Measurements from ENCODE around the gene UBE2D2. TPM values are rescaled to one million over a fixed set of nuclear protein-coding genes. Genes with fewer than 3 reads are reported as not detected.

UBE2D2 gene
- total RNA-seq, 1 experiment from 2014 or later, result 88.2 TPM

DNA sequence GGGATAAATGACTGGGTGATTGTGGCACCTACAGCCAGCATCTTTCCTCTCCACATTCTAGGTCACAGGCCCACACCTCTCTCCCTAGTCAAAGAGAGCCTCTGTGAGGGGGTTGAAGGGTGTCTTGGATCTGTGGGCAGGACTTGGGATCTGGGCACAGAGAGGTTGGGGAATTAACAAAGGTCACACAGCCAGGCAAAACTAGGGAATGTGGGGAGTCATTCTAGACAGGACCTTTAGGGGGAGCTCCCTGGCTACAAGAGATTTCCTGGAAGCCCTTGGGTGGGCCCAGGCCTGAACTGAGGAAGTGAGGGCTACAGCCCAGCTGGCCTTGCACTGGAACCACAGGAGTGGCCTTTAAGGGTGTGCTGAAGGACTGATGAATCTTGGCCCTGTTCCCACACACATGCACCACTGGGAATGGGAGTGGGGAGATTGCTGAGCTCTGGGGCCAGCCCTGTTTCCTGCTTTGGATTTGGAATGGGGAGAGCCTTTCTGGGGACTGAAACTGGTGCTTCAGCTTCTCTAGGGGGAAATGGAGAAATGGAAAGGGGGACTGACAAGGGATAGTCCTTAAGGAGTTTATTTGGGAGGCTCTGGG is 74.6 kb downstream of the UBE2D2 start:
- DNase-seq (ENCODE audit: low read depth), result peak; percentile 98

DNA sequence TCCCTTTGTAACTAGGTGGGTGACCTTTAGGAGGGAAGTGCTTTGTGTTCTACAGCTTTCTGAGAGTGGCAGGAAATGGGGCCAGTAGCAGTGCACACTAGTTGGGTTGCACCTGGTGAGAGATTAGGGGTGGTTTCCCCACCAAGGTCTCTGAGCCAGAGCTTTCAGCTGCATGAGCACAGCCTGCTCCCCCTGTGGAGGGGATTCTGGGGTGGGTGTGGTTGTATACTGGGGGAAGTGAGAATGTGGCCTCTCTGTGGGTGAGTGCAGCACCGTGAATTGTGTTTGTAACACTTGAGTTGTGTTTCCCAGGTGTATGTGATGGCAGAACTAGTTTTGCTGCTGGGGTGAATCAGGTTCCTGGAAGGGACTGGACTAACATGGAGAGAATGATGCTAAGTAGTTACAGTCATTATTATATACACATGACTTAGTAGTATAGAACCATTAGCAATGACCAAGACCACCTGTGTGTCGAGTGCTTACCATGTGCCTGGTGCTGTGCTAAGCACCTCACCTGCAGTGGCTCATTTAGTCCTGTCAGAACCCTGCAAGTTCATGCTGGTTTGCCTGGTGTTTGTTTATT is 75.2 kb downstream of the UBE2D2 start:
- DNase-seq (ENCODE audit: low read depth), result no peak

DNA sequence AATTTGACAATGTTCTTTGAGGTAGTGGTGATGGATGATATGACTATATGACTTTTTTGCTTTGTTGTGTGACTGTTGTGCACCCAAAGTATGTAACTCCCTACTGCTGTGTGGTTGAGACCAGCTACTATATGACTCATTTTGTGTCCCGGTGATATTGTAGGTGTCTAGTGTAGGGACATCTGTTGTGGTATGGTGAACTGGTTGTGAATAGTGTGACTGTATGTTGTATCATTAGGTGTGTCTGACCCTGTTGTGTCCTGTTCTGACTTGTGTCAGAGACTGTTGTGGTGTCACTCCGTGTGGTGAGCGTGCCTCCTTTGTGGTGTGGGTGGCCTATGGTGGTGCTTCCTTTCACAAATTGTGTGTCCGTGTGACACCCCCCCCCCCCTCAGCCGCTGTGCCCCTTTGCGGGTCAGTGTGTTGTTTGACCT is 75.9 kb downstream of the UBE2D2 start:
- peak; percentile 83 for DNase-seq (ENCODE audit: low read depth)

DNA sequence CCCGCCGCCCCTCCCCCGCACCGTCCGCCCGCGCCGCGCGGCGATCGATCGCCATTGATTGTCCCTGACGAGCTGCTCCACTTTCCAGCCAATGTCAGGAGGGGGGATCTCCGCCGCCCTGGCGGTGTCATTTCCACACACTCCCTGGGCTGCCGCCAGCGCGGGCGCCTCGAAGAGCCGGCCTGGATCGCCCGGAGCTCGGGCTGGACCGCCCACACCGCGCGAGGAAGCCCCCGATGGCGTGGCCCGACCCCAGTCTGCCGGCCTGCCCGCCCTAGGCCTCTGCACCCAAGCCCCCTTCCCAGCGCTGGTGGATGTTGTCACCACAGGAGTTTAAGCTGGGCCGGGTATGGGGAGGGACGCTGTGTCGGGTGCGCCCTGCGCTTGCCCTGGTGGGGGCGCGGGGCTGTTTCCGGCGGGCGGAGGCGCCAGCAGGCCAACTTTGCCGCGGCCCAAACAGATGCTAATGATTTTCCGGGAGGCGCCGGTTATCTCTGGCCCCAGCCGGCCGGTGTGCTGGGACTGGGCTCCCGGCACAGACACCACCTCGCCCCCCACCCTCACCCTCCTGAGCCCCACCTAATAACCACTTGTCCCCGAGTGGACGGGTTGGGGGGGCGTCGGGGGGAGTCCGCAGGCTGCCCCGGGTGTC is 76.4 kb downstream of the UBE2D2 start:
- peak; percentile 74 for DNase-seq (ENCODE audit: low read depth)

DNA sequence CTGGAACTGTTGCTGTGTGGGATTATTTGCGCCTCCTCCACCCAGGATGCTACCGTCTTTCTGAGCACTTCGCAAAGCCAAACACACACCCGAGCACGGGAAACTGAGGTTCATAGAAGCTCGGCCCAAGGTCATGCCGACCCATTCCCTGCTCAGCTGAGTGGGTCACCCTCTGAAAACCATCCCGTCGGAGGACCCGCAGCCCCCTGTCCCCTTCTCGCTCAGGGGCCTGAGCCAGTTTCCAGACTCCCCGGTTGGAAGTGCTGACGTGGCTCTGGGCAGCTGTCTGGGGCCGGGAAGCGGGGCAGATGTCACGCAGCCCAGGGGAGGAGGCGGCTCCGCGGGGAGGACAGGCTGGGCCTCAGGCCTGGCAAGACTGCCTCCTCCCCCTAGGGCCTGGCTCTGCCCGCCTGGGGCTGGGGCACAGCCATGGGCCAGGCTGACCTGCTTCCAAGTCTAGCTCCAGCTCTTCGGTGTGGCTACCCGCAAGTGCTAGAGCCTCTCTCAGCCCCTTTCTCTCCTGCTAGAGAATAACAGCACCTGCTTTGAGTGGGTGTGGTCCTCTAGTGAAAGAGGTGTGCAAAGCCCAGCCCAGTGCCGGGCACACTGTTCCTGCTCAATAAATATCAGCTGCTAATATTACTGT is 77.1 kb downstream of the UBE2D2 start:
- DNase-seq (ENCODE audit: low read depth), result peak; percentile 94

DNA sequence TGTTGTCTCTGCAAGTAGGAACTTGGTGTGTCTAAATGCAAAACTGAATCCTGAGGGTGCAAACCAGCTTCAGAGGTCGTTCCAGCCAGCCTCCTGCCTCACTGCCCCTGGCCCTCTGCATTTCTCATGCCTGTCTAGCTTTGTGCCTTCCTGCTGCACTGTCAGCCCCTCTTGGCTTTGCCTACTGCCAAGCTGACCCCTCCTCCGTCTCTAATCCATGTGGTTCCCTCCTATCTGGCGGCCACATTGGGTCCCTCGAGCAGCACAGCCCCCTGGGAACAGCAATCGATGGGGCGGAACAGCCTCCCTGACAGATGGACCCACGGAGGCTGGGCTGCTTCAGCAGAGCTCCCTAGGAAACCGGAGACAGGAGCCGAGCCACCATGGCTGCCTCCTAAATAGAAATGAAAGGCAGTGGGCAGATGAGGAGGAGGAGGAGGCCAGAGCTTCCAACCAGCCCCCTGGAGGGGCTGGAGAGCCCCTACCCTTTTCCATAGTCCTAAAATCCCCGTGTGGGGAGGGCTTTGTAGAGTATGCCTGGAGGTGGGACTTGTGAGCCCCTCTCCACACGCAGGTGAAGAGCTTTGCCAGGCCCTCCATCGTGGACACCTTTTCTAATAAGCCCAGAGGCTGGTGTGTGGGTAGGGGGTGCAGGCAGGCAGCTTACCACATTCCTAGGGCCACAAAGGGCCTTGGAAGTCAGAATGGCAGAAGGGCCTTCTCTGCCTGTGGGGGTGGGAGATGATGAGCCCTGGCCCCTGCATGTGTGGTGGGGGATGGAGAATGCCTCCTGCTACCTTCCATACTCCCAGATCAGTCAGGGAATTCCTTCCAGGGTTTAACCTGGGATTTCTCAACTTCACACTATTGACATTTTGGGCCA is 77.8 kb downstream of the UBE2D2 start:
- no peak for DNase-seq (ENCODE audit: low read depth)

DNA sequence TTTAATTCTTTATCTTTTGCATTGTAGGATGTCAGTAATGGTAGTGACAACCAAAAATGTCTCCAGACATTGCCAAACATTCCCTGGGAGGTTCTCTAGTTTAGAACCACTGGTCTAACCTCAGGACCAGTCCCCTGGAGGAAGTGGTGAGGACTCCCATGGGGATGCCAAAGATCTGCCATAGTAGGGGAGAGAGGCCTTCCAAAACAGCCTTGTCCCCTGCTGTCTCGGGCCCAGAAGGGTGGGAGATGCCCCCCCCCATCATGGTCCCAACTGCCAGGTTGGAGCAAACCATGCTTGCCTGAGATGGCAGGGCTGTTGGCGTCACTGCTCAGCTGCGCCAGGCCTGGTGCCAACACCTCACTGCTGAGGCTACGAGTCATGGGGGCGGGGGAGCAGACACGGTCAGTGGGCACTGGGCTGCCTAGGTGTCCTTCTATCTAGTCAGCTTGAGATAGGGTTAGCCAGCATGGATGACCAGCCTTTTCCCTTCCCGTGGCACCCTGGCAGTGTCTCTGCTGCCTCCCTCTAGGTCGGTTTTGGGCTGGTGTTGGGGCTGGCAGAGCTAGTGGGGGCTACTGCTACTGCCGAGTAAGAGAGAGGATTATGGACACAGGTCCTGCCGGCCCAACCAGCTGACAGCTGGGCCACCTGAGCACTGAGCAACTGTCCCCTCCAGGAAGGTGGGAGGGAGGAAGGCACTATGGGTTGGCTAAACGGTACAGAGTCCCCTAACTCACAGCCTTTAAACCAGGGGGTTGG is 78.7 kb downstream of the UBE2D2 start:
- DNase-seq (ENCODE audit: low read depth), result peak; percentile 64

DNA sequence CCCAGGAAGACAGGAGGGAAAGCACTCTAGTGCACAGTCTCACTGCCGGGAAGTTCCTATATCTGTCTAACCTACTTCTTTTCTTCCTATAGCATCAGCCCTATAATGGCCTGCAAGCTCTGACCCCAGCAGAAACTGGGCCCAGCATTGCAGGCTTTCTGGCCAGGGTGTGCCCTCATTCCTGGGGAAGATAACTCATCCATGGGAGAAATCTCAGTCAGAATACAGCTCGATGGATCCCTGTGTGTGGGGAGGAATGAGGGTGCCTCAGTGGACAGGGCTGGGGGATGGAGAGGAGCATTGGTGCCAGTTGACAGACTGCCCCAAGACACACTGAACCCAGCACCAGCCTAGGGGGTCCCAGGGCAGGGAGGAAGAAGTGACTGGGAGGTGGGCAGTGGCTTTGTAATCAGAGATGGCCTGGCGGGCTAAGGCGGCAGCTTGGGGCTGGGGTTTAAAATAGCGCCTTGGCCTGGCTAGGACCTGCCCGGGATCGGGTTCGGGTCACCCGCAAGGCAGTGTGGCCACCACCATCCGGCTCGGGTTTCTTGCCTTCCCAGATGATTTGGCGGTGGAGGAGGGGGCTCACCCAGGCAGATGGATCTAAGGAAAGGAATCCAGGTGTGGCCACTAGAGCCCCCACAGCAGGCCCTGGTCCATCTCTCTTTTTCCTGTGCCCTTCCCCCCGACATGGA is 79.4 kb downstream of the UBE2D2 start:
- DNase-seq (ENCODE audit: low read depth), result no peak

DNA sequence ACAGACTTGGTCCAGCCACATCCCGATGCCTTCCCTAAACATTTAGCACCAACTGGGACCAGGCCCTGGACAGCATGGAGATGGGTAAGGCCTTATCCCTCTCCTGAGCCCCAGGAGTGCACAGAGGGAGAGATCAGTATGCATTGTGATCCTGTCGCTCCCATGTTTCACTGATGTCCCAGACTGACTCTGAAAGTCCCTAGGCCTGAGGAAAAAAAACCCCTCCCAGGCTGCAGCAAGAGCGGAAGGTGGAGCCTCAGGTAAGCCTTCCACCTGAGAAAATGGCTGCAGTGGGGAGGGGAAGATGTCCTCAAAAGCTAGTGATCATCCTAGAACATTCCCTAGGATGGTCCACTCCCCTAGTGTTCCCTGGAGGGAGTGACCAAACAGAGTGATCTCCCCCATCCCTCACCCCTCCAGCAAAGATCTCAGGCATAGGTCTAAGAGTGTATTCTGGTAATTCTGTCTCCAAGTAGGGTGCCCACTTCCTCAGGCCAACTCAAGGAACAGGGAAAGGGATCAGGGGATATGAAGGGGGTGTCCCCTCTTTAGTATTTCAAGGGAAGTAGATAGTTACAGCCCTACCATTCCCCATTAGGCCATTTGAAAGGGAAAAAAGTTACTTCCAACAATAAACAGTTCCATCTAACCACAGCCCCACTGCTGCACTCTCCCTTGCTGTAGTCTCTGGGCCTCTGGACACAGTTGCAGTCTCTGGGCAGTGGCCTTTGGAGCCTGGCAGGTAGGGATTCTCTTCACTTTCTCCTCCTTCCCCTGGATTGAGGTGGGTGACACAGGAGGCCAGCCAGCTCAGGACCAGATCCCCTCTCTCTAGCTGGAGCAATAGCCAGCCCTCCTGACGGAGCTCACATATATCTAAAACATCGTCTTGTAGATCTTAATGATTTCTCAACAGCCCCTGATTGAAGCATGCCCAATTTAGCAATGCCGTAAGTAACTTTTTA is 80.3 kb downstream of the UBE2D2 start:
- DNase-seq (ENCODE audit: low read depth), result no peak

DNA sequence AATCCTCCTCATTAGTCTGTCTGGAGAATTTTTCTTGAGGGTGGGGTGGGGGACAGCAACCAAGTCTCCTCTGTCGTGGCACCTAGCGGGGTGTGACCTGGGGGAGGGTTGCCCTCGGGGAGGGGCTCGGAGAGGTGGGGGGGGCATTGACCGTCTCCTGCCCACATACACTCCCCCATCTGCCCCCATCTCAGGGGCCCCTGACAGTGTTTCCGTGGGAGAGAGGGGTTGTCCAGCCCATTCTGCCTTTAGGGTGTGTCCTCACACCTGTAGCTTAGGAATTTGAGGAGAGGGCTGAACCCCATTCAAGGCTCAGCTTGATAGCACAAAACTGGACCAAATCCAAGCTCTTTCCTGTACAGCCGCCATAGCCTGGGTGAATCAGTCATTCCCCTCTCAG is 81.1 kb downstream of the UBE2D2 start:
- no peak for DNase-seq (ENCODE audit: low read depth)

DNA sequence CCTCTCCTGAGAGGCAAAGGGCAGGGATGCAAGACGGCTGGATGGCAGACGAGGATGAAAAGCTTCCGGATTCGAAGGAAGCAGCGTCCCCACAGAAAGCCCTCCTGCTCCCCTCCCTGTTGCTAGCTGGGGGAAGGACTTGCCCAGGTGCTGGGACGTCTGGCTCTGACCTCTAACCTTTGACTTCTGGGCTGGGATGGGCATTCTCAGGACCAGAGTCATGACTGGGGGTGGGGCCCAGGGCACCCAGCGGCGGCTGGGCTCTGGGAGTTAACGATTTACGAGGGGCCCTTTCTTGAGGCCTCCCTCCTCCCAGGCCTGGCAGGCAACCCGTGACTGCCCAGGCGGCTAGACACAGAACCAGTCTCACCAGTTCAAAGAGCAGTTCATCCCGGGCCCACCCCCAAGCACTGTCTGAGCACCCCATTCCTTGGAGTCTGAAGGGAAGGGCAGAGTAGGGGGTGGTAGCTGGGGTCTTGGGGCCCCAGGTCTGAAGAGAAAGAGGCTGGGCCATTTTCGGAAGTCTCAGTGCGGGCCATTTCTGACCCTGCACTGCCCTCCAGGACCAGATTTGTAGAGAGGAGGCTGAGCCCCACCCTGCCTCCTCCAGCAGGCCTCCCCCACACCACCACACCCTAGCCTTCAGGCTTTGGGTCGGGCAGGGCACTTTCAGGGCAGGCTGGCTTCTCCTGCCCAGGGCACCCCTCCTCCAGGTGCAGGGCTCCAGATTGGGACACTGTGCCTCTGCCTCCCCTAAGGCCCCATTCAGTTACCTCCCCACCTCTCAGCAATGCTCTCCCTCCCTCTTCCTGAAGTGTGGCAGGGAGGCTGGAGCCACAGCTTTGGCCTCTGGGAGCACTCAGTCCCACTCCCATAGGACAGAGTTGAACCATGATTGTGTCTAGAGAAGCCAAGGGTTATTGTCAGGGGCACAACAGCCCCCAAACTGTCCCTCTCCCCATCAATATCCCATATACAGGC is 82.0 kb downstream of the UBE2D2 start:
- DNase-seq (ENCODE audit: low read depth), result no peak

DNA sequence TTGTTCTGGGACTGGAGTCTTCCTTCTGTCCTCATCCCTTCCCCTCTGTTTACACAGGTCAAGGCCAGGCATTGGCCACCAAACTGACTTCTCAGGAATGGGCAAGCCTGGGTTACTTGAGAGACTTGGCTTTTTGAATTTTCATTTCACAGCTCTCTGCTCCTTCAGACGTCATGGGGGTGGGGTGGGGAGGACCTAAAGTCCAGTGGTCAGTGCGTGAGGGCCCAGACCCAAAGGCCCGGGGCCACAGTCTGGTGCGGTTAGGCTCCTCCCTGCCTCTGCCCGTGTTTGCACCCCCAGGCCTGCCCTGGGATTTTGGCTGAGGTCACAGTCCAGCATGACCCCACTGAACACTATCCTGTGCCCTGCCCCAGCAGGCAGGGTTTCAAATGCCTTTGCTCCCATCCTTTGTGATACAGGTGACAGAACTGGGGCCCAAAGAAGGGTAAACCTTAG is 82.9 kb downstream of the UBE2D2 start:
- DNase-seq (ENCODE audit: low read depth), result no peak

DNA sequence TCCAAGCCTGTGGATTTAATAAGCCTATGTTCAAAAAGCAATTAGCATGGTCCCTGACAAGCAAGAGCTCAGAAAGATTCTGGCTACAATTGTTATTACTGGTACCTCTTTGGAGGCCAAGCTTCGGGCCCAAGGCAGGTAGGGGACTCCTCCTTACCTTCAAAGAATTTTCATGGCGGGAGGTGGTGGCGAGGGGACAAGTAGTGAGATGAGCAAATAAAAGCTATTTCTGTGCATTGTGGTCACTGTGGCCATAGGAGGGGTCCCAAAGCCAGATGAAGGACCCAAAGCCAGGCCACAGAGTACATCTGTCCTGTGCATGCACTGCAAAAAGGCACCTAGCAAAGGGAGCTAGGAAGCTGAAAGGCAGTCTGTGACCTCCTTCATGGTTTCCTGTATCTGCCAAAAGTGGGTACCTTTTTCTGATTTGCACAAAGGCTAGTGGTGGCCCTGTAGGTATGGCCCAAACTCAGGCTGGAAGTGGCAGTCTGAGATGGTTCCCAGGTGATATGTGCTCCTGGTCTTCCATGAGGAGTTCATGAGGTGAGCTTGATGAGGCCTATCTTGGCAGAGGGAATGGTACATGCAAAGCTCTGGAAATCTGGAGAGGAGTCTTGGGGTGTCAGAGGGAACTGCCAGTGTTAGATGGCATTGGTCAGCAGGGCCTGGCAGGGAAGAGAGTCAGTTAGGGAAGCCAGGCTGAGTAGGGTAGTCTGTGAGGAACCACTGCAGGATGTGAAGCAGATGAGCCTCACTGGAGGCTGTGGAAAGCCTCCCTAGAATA is 83.7 kb downstream of the UBE2D2 start:
- DNase-seq (ENCODE audit: low read depth), result no peak

DNA sequence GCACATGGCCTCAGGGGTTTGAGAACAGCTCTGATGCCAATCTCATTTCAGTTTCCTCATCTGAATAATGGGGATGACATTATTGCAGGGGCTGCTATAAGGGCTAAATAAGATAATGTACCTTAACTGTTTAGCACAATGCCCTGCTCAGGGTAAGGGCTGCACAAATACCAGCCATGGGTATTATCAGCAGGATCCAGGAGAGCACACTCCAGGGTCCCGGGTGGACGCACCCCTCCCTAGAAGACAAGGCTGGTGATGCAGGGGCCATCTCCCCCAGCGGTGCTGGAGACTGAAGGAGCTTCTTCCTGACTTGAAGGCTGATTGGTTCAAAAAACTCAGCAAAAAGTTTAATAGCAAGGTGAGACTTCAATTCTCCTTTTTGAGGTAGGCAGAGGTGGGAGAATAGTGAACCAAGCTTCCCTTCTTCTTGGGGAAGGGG is 84.3 kb downstream of the UBE2D2 start:
- no peak for DNase-seq (ENCODE audit: low read depth)

DNA sequence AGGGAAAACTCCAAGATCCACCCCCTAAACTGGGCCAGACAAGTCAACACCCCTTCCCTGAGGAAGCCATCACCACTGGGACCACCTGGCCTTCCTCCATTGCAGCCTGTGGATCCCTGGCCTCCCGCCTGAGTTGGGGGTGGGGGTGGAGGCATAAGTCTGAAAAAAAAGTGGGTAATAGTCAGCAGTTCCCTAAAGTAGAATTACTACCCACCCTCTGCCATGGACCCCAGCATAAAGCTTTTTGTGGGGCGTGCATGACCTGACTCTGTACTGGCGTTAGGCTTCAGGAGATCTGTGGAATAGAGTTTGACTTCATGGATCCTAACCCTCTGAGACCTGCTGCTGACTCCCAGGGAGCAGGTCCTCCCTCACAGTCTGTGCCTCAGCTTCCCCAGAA is 85.0 kb downstream of the UBE2D2 start:
- DNase-seq (ENCODE audit: low read depth), result no peak

DNA sequence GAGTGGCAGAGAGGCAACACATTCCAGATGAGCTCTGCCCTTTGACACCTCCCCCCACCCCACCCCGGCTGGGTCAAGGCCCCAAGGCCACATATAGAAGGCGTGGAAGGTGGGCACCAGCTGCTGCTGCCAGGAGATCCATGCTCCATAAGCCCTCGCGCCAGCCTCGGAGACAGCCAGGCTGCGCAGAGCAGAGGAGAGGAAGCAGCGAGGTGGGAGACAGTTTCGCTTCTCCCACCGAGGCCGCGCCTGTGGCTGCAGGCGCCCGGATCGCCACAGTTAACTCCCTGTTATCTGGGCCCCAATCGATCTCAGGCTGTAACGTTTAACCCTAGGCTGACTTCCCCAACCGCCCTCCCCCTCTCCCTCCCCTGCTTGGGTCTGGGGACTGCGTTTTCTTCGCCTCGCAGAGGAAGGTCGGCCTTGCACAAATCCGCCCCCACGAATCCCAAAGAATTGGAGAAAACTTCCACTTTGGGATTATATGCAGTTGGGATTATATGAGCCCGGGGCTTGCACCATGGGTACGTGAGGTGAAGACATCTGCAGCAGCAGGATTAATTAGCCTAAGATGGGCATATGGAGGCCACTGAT is 85.9 kb downstream of the UBE2D2 start:
- no peak for DNase-seq (ENCODE audit: low read depth)
